Activated CD8-positive, alpha-beta memory T cell treated with anti-CD3 and anti-CD28 coated beads for 36 hours (primary cell): ENCODE results near the gene SEZ6. TPM values are rescaled to one million over a fixed set of nuclear protein-coding genes. Genes with fewer than 3 reads are reported as not detected.

Experiments
- CTCF ChIA-PET: fragments of 350-600 bp; sonication (Branson Sonifier 250); formaldehyde crosslinking; loops from one replicate; lab custom pipeline; 2021; ENCODE audit warnings: antibody characterized with exemption; lab: Charles Lee
- POLR2A ChIA-PET: fragments of 350-600 bp; sonication (Branson Sonifier 250); formaldehyde crosslinking; loops from one replicate; lab custom pipeline; 2021; ENCODE audit warnings: antibody characterized with exemption; lab: Charles Lee
- total RNA-seq, 2 experiments: library from RNA; stranded (reverse); gene quantifications; one replicate each; pipeline ENCODE4 v1.2.3, GENCODE V29; 2021

SEZ6 gene
- total RNA-seq, 2 experiments from 2014 or later = not detected

- ChIA-PET CTCF (interaction anchor here (1.4 kb wide), 1 partner anchor 33 kb away, joined by 3 read pairs; no protein-coding TSS in a partner anchor), POLR2A (interaction anchor here (1.6 kb wide), 1 partner anchor 12 kb away, joined by 3 read pairs; no protein-coding TSS in a partner anchor)
These were observed 68.6 kb downstream of the SEZ6 start for GRCh38 chr17:28937044-28937729.

GRCh38 chr17:28935744-28936460, 69.9 kb downstream of the SEZ6 start:
- ChIA-PET CTCF (interaction anchor here (1.3 kb wide), 1 partner anchor 10 kb away, joined by 3 read pairs; no protein-coding TSS in a partner anchor), POLR2A (no interaction called here)

- POLR2A ChIA-PET = interaction anchor here (0.7 kb wide), 1 partner anchor 85 kb away, joined by 7 read pairs; no protein-coding TSS in a partner anchor
- CTCF ChIA-PET = interaction anchor here (0.6 to 1.2 kb wide), 2 partner anchors 19 to 205 kb away, joined by 4 to 5 read pairs; no protein-coding TSS in a partner anchor
These were observed 71.3 kb downstream of the SEZ6 start for GRCh38 chr17:28934508-28934907.

- CTCF ChIA-PET = interaction anchor here (1.4 to 2.0 kb wide), 3 partner anchors 14 to 166 kb away, joined by 4 to 7 read pairs (median 5); no protein-coding TSS in a partner anchor
- POLR2A ChIA-PET = no interaction called here
These were observed 76.0 kb downstream of the SEZ6 start for GRCh38 chr17:28929787-28930186.

- ChIA-PET CTCF (interaction anchor here (1.1 to 1.5 kb wide), 3 partner anchors 21 to 164 kb away, joined by 3 to 7 read pairs (median 4); partner anchors contain the start of gene DHRS13), POLR2A (interaction anchor here (1.8 kb wide), 1 partner anchor 22 kb away, joined by 8 read pairs; no protein-coding TSS in a partner anchor)
These were observed 77.8 kb downstream of the SEZ6 start for GRCh38 chr17:28928061-28928460.

GRCh38 chr17:28926786-28927185, 79.0 kb downstream of the SEZ6 start:
- ChIA-PET POLR2A (interaction anchor here (0.6 to 1.8 kb wide), 2 partner anchors 23 to 145 kb away, joined by 4 to 8 read pairs; no protein-coding TSS in a partner anchor), CTCF (interaction anchor here (0.9 to 1.6 kb wide), 5 partner anchors 9 to 200 kb away, joined by 3 to 7 read pairs (median 5); partner anchors contain the start of gene TLCD1)

GRCh38 chr17:28926366-28926765, 79.5 kb downstream of the SEZ6 start:
- ChIA-PET CTCF (interaction anchor here (0.9 to 1.6 kb wide), 7 partner anchors 9 to 200 kb away, joined by 3 to 7 read pairs (median 3); partner anchors contain the start of gene TLCD1), POLR2A (interaction anchor here (1.8 kb wide), 1 partner anchor 23 kb away, joined by 8 read pairs; no protein-coding TSS in a partner anchor)

- POLR2A ChIA-PET = no interaction called here
- CTCF ChIA-PET = interaction anchor here (0.7 to 1.6 kb wide), 6 partner anchors 10 to 162 kb away, joined by 3 to 5 read pairs (median 3); no protein-coding TSS in a partner anchor
These were observed 79.9 kb downstream of the SEZ6 start for GRCh38 chr17:28925912-28926365.

GRCh38 chr17:28920201-28920600, 85.6 kb downstream of the SEZ6 start:
- ChIA-PET CTCF (no interaction called here), POLR2A (no interaction called here)

- CTCF ChIA-PET = interaction anchor here (1.7 kb wide), 1 partner anchor 12 kb away, joined by 5 read pairs; no protein-coding TSS in a partner anchor
- POLR2A ChIA-PET = no interaction called here
These were observed 87.5 kb downstream of the SEZ6 start for GRCh38 chr17:28918295-28918694.

GRCh38 chr17:28917465-28917864, 88.4 kb downstream of the SEZ6 start:
- ChIA-PET POLR2A (no interaction called here), CTCF (interaction anchor here (0.6 to 2.5 kb wide), 3 partner anchors 11 to 142 kb away, joined by 4 to 7 read pairs (median 5); no protein-coding TSS in a partner anchor)

- POLR2A ChIA-PET = no interaction called here
- CTCF ChIA-PET = interaction anchor here (0.6 to 2.5 kb wide), 9 partner anchors 10 to 190 kb away, joined by 3 to 10 read pairs (median 4); partner anchors contain the start of genes FLOT2 and TLCD1
These were observed 88.8 kb downstream of the SEZ6 start for GRCh38 chr17:28917029-28917428.

- CTCF ChIA-PET = interaction anchor here (1.1 to 2.5 kb wide), 10 partner anchors 11 to 190 kb away, joined by 3 to 10 read pairs (median 4); partner anchors contain the start of genes DHRS13, FLOT2 and TLCD1
- POLR2A ChIA-PET = no interaction called here
These were observed 89.4 kb downstream of the SEZ6 start for GRCh38 chr17:28916302-28916934.

- POLR2A ChIA-PET = interaction anchor here (0.6 kb wide), 1 partner anchor 161 kb away, joined by 4 read pairs; no protein-coding TSS in a partner anchor
- CTCF ChIA-PET = interaction anchor here (0.6 to 1.6 kb wide), 6 partner anchors 8 to 64 kb away, joined by 3 to 5 read pairs (median 4); no protein-coding TSS in a partner anchor
These were observed 92.9 kb downstream of the SEZ6 start for GRCh38 chr17:28912938-28913333.

GRCh38 chr17:28912281-28912937, 93.4 kb downstream of the SEZ6 start:
- CTCF ChIA-PET = interaction anchor here (0.6 to 1.6 kb wide), 6 partner anchors 8 to 299 kb away, joined by 3 to 4 read pairs (median 4); no protein-coding TSS in a partner anchor

GRCh38 chr17:28911411-28912045, 94.3 kb downstream of the SEZ6 start:
- ChIA-PET CTCF (interaction anchor here (0.6 to 1.6 kb wide), 7 partner anchors 12 to 300 kb away, joined by 3 to 4 read pairs (median 3); no protein-coding TSS in a partner anchor), POLR2A (interaction anchor here (0.6 kb wide), 1 partner anchor 23 kb away, joined by 4 read pairs; no protein-coding TSS in a partner anchor)

More at GRCh38 chr17:28912281-28912937, 93.4 kb downstream of the SEZ6 start:
- POLR2A ChIA-PET = interaction anchor here (0.6 kb wide), 1 partner anchor 161 kb away, joined by 4 read pairs; no protein-coding TSS in a partner anchor

GRCh38 chr17:28910534-28910933, 95.3 kb downstream of the SEZ6 start:
- ChIA-PET POLR2A (no interaction called here), CTCF (interaction anchor here (0.6 to 2.6 kb wide), 5 partner anchors 47 to 183 kb away, joined by 3 to 9 read pairs (median 3); partner anchors contain the start of gene TLCD1)
